Measurements from ENCODE around the gene ACE. TPM values are rescaled to one million over a fixed set of nuclear protein-coding genes. Genes with fewer than 3 reads are reported as not detected.

Gene ACE
- polyA plus RNA-seq, 1 donor (not counting 4 experiments of a cell fraction or from before 2014, with no cell fraction given), result 0.07 TPM

- Histone ChIP-seq H3K4me3 (ENCODE audit: control insufficient read depth in 2 of 3, extremely low read depth in 1 of 3, insufficient read depth in 2 of 3, low read depth in 1 of 3, low read length in 3 of 3) (no peak overlapping the region), H3K9me3 (ENCODE audit: control insufficient read depth, low read depth, low read length) (no peaks in the 10 kb centered on the region), H3K9ac (ENCODE audit: control insufficient read depth, extremely low read depth, insufficient read depth, low read length) (no peak overlapping the region), H4K20me1 (ENCODE audit: control insufficient read depth, extremely low read depth, insufficient read depth, low read length) (no peaks in the 10 kb centered on the region), H3K9me1 (ENCODE audit: control insufficient read depth, extremely low read depth, insufficient read depth, low read length) (no peaks in the 10 kb centered on the region), H3K36me3 (ENCODE audit: control insufficient read depth in 2 of 2, extremely low read depth in 1 of 2, insufficient read depth in 2 of 2, low read length in 2 of 2) (no peaks in the 10 kb centered on the region), H3K4me2 (ENCODE audit: control insufficient read depth, extremely low read depth, insufficient read depth, low read depth, low read length) (no peak overlapping the region), H3K27ac (ENCODE audit: control insufficient read depth, insufficient read depth, low read length) (no peak overlapping the region), H3K4me1 (ENCODE audit: control insufficient read depth, extremely low read depth, insufficient read depth, low read length) (no peaks in the 10 kb centered on the region), H3K27me3 (ENCODE audit: control insufficient read depth, extremely low read depth, insufficient read depth, low read length) (peaks cover 23% of the 10 kb centered on the region), H2AFZ (ENCODE audit: control insufficient read depth, low read length) (no peak overlapping the region), H3K79me2 (ENCODE audit: control insufficient read depth, insufficient read depth, low read length) (no peaks in the 10 kb centered on the region)
- dilution Hi-C loops (cut with MboI; ENCODE audit: extremely low pct_ligation_motif_present, low sequenced_read_pairs), result no loop called here
- FAIRE-seq (no peak), DNase-seq (ENCODE audit: low read depth, low spot score) (no peak)
- TF ChIP-seq, protein P1, sequence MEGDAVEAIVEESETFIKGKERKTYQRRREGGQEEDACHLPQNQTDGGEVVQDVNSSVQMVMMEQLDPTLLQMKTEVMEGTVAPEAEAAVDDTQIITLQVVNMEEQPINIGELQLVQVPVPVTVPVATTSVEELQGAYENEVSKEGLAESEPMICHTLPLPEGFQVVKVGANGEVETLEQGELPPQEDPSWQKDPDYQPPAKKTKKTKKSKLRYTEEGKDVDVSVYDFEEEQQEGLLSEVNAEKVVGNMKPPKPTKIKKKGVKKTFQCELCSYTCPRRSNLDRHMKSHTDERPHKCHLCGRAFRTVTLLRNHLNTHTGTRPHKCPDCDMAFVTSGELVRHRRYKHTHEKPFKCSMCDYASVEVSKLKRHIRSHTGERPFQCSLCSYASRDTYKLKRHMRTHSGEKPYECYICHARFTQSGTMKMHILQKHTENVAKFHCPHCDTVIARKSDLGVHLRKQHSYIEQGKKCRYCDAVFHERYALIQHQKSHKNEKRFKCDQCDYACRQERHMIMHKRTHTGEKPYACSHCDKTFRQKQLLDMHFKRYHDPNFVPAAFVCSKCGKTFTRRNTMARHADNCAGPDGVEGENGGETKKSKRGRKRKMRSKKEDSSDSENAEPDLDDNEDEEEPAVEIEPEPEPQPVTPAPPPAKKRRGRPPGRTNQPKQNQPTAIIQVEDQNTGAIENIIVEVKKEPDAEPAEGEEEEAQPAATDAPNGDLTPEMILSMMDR (optimal IDR thresholded peaks at IDR 0.05 in 1 of 3, IDR thresholded peaks at IDR 0.05 in 1 of 3, conservative IDR thresholded peaks at IDR 0.05 in 1 of 3; ENCODE audit: extremely low read depth in 1 of 3, insufficient read depth in 2 of 3, low read length in 3 of 3), result no peak
- TF ChIP-seq EZH2 (IDR thresholded peaks at IDR 0.05; ENCODE audit: low read length), result no peak
These were observed 23.9 kb downstream of the ACE start for GRCh38 chr17:63500543-63501390.

DNA sequence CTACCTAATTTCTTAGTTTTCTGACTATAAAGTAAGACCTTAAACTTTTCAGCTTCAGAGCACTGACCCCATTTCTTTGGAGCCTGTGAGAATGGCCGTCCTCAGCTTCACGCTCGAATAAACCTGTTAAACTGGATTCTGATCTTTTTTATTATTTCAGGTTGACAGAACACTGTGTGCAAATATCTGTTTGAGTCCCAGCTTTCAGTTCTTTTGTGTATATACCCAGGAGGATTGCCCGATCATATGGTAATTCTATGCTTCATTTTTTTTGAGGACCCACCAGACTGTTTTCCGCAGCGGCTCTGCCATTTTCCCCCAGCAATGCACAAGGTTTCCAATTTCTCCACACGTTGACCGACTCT, 26.5 kb downstream of the ACE start:
- H4K20me1 ChIP-seq (ENCODE audit: control insufficient read depth, extremely low read depth, insufficient read depth, low read length), result no peaks in the 10 kb centered on the region
- dilution Hi-C loops (cut with MboI; ENCODE audit: extremely low pct_ligation_motif_present, low sequenced_read_pairs), result no loop called here
- H3K36me3 ChIP-seq (ENCODE audit: control insufficient read depth in 2 of 2, extremely low read depth in 1 of 2, insufficient read depth in 2 of 2, low read length in 2 of 2), result no peaks in the 10 kb centered on the region
- H3K79me2 ChIP-seq (ENCODE audit: control insufficient read depth, insufficient read depth, low read length), result no peaks in the 10 kb centered on the region
- no peak for TF ChIP-seq EZH2 (IDR thresholded peaks at IDR 0.05; ENCODE audit: low read length)
- TF ChIP-seq, protein P1 (optimal IDR thresholded peaks at IDR 0.05 in 1 of 3, IDR thresholded peaks at IDR 0.05 in 1 of 3, conservative IDR thresholded peaks at IDR 0.05 in 1 of 3; ENCODE audit: extremely low read depth in 1 of 3, insufficient read depth in 2 of 3, low read length in 3 of 3), result no peak
- H3K4me2 ChIP-seq (ENCODE audit: control insufficient read depth, extremely low read depth, insufficient read depth, low read depth, low read length), result no peak overlapping the region
- H2AFZ ChIP-seq (ENCODE audit: control insufficient read depth, low read length), result no peak overlapping the region
- DNase-seq (ENCODE audit: low read depth, low spot score) (no peak), FAIRE-seq (no peak)
- H3K27ac ChIP-seq (ENCODE audit: control insufficient read depth, insufficient read depth, low read length), result no peak overlapping the region
- H3K27me3 ChIP-seq (ENCODE audit: control insufficient read depth, extremely low read depth, insufficient read depth, low read length), result peaks cover 22% of the 10 kb centered on the region
- no peak overlapping the region for H3K9ac ChIP-seq (ENCODE audit: control insufficient read depth, extremely low read depth, insufficient read depth, low read length)
- no peaks in the 10 kb centered on the region for H3K9me1 ChIP-seq (ENCODE audit: control insufficient read depth, extremely low read depth, insufficient read depth, low read length)
- no peak overlapping the region for H3K4me3 ChIP-seq (ENCODE audit: control insufficient read depth in 2 of 3, extremely low read depth in 1 of 3, insufficient read depth in 2 of 3, low read depth in 1 of 3, low read length in 3 of 3)
- H3K4me1 ChIP-seq (ENCODE audit: control insufficient read depth, extremely low read depth, insufficient read depth, low read length), result no peaks in the 10 kb centered on the region
- no peaks in the 10 kb centered on the region for H3K9me3 ChIP-seq (ENCODE audit: control insufficient read depth, low read depth, low read length)
